ENCODE data around the gene RHBDF2.

DNA sequence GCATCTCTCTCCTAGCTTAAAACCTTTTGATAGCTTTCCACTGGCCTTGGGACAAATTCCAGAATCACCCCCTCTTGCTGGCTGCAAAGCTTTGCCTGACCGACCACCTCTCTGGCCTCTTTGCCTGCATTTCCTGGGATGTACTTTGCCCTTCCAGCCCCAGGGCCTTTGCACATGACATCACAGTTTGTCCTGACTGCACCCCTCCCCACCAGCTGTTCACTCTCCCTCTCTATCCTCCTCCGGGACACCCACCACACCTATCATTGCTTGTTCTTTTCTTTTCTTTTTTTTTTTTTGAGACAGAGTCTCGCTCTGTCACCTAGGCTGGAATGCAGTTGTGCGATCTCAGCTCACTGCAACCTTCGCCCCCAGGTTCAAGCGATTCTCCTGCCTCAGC, 25.9 kb downstream of the RHBDF2 start:
- TF ChIP-seq, protein P1, sequence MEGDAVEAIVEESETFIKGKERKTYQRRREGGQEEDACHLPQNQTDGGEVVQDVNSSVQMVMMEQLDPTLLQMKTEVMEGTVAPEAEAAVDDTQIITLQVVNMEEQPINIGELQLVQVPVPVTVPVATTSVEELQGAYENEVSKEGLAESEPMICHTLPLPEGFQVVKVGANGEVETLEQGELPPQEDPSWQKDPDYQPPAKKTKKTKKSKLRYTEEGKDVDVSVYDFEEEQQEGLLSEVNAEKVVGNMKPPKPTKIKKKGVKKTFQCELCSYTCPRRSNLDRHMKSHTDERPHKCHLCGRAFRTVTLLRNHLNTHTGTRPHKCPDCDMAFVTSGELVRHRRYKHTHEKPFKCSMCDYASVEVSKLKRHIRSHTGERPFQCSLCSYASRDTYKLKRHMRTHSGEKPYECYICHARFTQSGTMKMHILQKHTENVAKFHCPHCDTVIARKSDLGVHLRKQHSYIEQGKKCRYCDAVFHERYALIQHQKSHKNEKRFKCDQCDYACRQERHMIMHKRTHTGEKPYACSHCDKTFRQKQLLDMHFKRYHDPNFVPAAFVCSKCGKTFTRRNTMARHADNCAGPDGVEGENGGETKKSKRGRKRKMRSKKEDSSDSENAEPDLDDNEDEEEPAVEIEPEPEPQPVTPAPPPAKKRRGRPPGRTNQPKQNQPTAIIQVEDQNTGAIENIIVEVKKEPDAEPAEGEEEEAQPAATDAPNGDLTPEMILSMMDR (IDR thresholded peaks at IDR 0.05): no peak
- no peak for TF ChIP-seq EZH2 (IDR thresholded peaks at IDR 0.05; ENCODE audit: borderline replicate concordance, insufficient read depth, low read depth, low read length, poor library complexity, severe bottlenecking)

Measured in B cell (primary cell).